ENCODE measurements around the gene AMN. TPM values are rescaled to one million over a fixed set of nuclear protein-coding genes. Genes with fewer than 3 reads are reported as not detected.

AMN gene
- polyA plus RNA-seq, 1 donor from 2014 or later, result 0.15 TPM

GRCh38 chr14:102933618-102934231 is 11.3 kb downstream of the AMN start:
- H4K20me1 ChIP-seq (ENCODE audit: insufficient read depth), result no peaks in the 10 kb centered on the region
- H3K79me2 ChIP-seq (replicated peaks; ENCODE audit: insufficient read depth, low read length), result no peaks in the 10 kb centered on the region
- H2AFZ ChIP-seq (ENCODE audit: low read depth, low read length), result no peak overlapping the region
- H3K4me3 ChIP-seq (ENCODE audit: low read length), result no peak overlapping the region
- H3K27me3 ChIP-seq (ENCODE audit: insufficient read depth, low read depth, low read length), result peaks cover 26% of the 10 kb centered on the region
- H3F3A ChIP-seq (ENCODE audit: insufficient read depth, low read length, poor library complexity, severe bottlenecking), result no peaks in the 10 kb centered on the region
- no peaks in the 10 kb centered on the region for H3K9me2 ChIP-seq (ENCODE audit: insufficient read depth, low read length)
- H3K36me3 ChIP-seq (ENCODE audit: insufficient read depth, low read length), result no peaks in the 10 kb centered on the region
- no peak overlapping the region for H3K27ac ChIP-seq (ENCODE audit: low read length)
- no peak overlapping the region for H3K4me2 ChIP-seq (ENCODE audit: low read length)
- no peaks in the 10 kb centered on the region for H3K9me3 ChIP-seq (ENCODE audit: low read length)
- no peak overlapping the region for H3K9ac ChIP-seq (ENCODE audit: low read length)
- no peak for TF ChIP-seq EP300 (conservative IDR thresholded peaks at IDR 0.05; ENCODE audit: poor library complexity, severe bottlenecking)
- TF ChIP-seq, protein P1, sequence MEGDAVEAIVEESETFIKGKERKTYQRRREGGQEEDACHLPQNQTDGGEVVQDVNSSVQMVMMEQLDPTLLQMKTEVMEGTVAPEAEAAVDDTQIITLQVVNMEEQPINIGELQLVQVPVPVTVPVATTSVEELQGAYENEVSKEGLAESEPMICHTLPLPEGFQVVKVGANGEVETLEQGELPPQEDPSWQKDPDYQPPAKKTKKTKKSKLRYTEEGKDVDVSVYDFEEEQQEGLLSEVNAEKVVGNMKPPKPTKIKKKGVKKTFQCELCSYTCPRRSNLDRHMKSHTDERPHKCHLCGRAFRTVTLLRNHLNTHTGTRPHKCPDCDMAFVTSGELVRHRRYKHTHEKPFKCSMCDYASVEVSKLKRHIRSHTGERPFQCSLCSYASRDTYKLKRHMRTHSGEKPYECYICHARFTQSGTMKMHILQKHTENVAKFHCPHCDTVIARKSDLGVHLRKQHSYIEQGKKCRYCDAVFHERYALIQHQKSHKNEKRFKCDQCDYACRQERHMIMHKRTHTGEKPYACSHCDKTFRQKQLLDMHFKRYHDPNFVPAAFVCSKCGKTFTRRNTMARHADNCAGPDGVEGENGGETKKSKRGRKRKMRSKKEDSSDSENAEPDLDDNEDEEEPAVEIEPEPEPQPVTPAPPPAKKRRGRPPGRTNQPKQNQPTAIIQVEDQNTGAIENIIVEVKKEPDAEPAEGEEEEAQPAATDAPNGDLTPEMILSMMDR (IDR thresholded peaks at IDR 0.05; ENCODE audit: poor library complexity, severe bottlenecking), result no peak
- no peak for TF ChIP-seq RAD21 (conservative IDR thresholded peaks at IDR 0.05)
- TF ChIP-seq SMC3 (conservative IDR thresholded peaks at IDR 0.05; ENCODE audit: poor library complexity), result no peak
- no peak for TF ChIP-seq POLR2AphosphoS5 (IDR thresholded peaks at IDR 0.05)
- TF ChIP-seq MXI1 (conservative IDR thresholded peaks at IDR 0.05; ENCODE audit: poor library complexity, severe bottlenecking), result no peak
- TF ChIP-seq EZH2 (IDR thresholded peaks at IDR 0.05; ENCODE audit: borderline replicate concordance, insufficient read depth, low read length, poor library complexity, severe bottlenecking), result no peak
- TF ChIP-seq, protein P2, sequence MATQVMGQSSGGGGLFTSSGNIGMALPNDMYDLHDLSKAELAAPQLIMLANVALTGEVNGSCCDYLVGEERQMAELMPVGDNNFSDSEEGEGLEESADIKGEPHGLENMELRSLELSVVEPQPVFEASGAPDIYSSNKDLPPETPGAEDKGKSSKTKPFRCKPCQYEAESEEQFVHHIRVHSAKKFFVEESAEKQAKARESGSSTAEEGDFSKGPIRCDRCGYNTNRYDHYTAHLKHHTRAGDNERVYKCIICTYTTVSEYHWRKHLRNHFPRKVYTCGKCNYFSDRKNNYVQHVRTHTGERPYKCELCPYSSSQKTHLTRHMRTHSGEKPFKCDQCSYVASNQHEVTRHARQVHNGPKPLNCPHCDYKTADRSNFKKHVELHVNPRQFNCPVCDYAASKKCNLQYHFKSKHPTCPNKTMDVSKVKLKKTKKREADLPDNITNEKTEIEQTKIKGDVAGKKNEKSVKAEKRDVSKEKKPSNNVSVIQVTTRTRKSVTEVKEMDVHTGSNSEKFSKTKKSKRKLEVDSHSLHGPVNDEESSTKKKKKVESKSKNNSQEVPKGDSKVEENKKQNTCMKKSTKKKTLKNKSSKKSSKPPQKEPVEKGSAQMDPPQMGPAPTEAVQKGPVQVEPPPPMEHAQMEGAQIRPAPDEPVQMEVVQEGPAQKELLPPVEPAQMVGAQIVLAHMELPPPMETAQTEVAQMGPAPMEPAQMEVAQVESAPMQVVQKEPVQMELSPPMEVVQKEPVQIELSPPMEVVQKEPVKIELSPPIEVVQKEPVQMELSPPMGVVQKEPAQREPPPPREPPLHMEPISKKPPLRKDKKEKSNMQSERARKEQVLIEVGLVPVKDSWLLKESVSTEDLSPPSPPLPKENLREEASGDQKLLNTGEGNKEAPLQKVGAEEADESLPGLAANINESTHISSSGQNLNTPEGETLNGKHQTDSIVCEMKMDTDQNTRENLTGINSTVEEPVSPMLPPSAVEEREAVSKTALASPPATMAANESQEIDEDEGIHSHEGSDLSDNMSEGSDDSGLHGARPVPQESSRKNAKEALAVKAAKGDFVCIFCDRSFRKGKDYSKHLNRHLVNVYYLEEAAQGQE (IDR thresholded peaks at IDR 0.05; ENCODE audit: borderline replicate concordance), result no peak
- TF ChIP-seq TAF1 (IDR thresholded peaks at IDR 0.05; ENCODE audit: low read depth), result no peak

GRCh38 chr14:102935756-102936155 is 13.3 kb downstream of the AMN start:
- Histone ChIP-seq H3K9me3 (ENCODE audit: low read length) (no peaks in the 10 kb centered on the region), H3K4me3 (ENCODE audit: low read length) (no peak overlapping the region), H3K9me2 (ENCODE audit: insufficient read depth, low read length) (no peaks in the 10 kb centered on the region), H3K9ac (ENCODE audit: low read length) (no peak overlapping the region), H3K27ac (ENCODE audit: low read length) (no peak overlapping the region), H3K79me2 (replicated peaks; ENCODE audit: insufficient read depth, low read length) (no peaks in the 10 kb centered on the region), H3K36me3 (ENCODE audit: insufficient read depth, low read length) (no peaks in the 10 kb centered on the region), H4K20me1 (ENCODE audit: insufficient read depth) (no peaks in the 10 kb centered on the region), H3K27me3 (ENCODE audit: insufficient read depth, low read depth, low read length) (peaks cover 8% of the 10 kb centered on the region), H3K4me2 (ENCODE audit: low read length) (no peak overlapping the region), H2AFZ (ENCODE audit: low read depth, low read length) (no peak overlapping the region), H3F3A (ENCODE audit: insufficient read depth, low read length, poor library complexity, severe bottlenecking) (no peaks in the 10 kb centered on the region)
- TF ChIP-seq POLR2AphosphoS5 (IDR thresholded peaks at IDR 0.05), result no peak
- TF ChIP-seq, protein P2 (IDR thresholded peaks at IDR 0.05; ENCODE audit: borderline replicate concordance), result no peak
- TF ChIP-seq EP300 (conservative IDR thresholded peaks at IDR 0.05; ENCODE audit: poor library complexity, severe bottlenecking), result no peak
- TF ChIP-seq SMC3 (conservative IDR thresholded peaks at IDR 0.05; ENCODE audit: poor library complexity), result no peak
- no peak for TF ChIP-seq RAD21 (conservative IDR thresholded peaks at IDR 0.05)
- no peak for TF ChIP-seq TAF1 (IDR thresholded peaks at IDR 0.05; ENCODE audit: low read depth)
- TF ChIP-seq MXI1 (conservative IDR thresholded peaks at IDR 0.05; ENCODE audit: poor library complexity, severe bottlenecking), result no peak
- TF ChIP-seq, protein P1 (IDR thresholded peaks at IDR 0.05; ENCODE audit: poor library complexity, severe bottlenecking), result no peak
- TF ChIP-seq EZH2 (IDR thresholded peaks at IDR 0.05; ENCODE audit: borderline replicate concordance, insufficient read depth, low read length, poor library complexity, severe bottlenecking), result no peak
